GM11168 (cell line): ENCODE results near the gene ODF4.
"Not testable (repeated sequence)": the region's sequence is repeated elsewhere in the genome, so short reads cannot be mapped to it uniquely, and the experiment has no call there.

Experiments
- in situ Hi-C: fragments of 300-500 bp; cut with MboI; formaldehyde crosslinking; loops from one replicate; pipeline ENCODE4 v1.12.0; 2022; ENCODE audit warnings: low sequenced_read_pairs; ENCODE audit not compliant: unreplicated experiment

Gene ODF4

DNA sequence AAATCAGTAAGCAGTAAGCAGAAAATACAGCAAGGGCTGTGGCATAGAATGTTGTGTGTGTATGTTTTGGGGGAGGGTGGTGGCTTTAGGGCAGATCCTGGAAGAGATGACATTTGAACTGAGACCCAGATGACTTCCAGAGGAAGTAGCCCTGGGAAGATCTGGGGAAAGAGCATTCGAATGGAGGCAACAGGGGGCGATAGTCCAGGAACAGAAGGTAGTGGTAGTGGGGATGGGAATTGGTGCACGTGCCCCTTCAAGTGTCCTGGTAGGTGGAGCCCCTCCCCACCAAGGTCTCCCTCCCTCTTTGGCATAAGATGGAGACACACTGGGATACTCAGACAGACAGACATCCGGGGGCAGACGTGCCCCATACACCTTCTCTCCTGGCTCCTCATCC is 15.5 kb upstream of the ODF4 start:
- in situ Hi-C loops: no loop called here

DNA sequence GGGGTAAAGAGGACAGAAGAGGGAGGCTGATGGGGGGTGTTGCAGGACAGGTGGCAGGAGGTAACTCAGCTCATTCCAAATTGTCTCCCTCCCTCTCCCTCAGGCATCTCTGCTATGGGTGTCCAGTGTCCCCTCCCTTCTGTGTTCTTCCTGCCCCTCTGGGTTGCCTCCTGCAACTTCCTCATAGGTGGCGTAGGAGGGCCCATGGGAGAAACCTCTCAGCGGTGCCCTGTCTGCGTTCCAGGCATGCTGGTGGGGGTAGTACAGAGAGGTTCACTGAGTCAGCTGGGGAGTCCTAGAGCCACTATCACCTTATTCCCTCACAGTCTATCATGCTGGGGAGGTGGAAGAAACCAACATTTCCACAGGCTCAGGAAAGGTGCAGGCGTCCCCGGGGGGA is 14.7 kb upstream of the ODF4 start:
- in situ Hi-C loops: no loop called here

DNA sequence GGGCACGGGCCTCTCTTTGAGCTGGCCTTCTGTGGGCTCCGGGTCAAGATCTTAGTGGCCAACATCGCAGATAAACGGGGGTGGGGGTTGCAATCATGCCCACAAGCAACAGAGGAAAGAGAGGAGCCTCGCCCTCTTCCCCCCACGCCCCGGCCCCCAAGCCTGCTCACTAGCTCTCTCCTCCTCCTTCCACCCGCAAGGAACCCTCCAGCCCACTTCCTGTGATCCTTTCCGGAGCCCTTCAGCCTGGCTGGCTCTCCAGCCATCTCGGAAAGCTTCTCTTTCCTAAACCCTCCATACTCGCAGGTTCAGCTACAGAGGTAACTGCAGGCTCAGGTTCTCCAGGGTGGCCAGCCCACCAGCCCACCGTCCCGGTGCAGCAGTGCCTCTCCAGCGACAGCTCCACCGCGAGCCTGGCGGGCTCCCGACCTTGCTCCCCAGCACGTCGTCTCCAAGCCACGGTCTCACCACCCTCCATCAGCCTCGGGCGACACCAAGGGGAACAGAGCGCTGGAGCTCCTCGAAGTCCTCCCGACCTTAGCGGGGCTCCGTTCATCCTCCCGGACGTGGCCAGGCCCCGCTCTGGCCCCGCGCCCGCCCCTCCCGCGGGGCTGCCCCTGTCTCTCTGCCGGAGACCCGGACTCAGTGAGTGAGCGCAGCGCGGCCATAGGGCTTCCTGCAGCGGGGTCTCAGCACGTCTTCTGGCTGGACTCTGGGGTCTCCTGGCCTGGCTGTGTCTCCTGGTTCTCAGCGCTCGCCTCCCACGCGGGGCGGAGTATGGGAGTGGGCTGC is 12.9 kb upstream of the ODF4 start:
- in situ Hi-C loops: no loop called here

DNA sequence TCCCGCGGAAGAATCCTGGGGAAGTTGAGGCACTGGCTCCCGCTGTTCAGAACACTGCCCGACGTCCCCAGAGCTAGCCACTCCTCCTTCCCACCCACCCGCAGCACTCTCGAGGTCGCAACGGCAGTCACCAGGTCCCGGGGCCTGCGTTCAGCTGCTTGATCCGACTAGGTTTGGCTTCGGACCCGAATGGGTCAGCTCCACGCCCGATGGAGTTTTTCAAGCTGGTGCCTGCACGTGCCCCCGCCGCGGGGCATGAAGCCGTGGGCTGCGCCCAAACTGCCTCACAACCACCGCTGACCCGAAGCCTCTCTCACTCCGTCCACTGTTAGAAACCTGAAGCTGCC is 12.4 kb upstream of the ODF4 start:
- in situ Hi-C loops: no loop called here

DNA sequence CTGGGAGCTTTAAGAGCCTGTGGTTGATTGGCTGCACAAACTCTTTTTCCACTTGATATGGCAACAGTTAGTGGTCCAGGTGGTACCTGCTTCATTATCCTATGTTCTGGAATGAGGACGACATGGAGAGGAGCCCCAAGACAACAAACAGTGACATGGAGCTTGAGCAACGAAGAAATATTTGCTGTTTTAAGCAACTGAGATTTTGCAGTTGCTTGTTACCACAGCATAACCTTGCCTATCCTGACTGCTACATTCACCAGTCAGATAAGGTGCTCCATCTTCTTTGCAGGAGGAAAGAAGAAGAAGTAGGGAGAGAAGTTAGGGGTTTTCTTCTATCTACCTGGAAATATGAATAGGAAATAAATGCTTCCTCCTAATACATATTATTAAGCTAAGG is 7.5 kb upstream of the ODF4 start:
- in situ Hi-C loops: no loop called here

DNA sequence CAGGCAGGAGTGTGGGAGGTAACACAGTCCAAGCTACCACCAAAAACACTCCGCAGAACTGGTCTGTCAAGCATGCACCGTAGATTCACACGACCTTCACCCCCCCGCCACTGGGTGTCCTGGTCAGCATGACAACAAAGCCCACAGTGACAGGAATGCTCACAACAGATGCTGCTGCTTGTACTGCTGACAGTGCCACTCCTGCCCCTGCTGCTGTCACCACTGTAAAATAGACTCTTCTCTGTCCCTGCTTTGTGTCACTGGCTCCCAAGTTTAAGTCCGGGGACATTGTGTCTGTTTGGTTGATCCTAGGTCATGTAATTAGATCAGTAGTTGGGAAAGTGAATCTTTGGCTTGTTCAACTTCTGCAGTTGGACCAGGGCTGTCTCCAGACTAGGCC is 7.0 kb upstream of the ODF4 start:
- in situ Hi-C loops: no loop called here

DNA sequence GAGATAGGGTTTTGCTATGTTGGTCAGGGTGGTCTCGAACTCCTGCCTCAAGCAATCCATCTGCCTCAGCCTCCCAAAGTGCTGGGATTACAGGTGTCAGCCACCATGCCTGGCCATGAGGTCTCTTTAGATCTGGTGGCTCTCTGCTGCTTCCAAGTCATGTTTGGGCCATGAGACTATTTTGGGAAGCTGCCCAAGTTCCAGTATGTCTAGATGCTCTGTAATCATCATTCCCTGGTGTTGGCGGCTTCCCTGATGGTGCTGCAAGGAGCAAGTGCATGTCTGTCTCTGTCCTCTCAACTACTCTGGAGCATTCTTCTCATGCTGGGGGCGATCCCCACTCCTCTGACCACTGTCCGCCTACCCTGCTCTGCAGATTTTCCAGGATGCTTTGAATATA is 6.4 kb upstream of the ODF4 start:
- in situ Hi-C loops: no loop called here

DNA sequence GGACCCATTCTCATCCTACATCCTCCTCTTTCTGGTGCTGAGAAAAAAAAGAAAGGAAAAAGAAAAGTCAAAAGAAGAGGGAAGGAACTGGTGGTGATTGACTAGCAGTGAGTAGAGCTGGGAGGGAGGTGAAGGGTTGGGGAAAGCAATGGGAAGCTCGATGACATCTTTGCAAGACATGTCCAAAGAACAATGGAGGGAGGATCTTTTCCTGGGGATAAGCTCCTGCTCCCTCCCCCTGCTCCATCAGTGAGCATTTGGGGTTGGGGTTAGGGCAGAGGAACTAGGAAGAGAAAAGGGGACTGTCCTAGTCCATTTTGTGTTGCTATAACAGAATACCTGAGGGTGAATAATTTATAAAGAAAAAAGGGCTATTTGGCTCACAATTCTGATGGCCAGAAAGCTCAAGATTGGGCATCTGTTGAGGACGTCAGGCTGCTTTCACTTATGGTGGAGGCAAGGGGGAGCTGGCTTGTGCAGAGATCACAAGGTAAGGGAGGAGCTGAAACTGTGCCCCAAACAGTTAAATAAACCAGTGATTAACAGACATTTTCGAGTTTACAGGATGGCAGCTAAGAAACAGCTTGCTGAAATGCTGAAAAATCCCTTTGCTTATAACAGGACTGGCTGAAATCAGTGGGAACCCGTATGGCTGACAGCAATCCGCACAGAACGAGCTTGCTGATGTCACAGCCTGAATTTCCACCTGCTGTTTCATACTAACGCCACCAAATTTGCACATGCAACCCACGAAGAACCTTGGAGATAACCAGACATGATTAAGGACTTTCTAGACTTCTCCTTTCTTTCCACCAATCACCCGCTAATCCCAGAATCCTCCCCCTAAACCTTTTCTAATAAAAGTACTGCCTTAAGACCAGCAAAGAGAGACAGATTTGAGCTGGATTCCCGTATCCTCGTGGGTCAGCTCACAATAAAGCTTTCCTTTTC is 1.6 kb upstream of the ODF4 start:
- in situ Hi-C loops: no loop called here

DNA sequence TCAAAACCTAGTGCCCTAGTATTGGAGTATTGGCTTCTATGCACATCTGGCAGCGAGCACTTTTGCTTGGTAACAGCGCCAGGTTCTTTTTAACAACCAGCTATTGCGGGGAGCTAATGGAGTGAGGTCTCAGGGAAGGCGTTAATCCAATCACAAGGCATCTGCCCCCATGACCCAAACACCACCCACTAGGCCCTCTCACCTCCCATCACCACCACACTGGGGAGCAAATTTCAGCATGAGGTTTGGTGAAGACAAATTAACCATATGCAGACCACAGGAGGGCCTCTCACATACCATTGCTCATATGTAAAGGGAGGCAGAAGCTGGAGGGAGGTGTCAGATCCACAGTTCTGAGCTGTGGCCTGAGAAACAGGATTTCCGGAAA is 893 bp upstream of the ODF4 start:
- in situ Hi-C loops: no loop called here

DNA sequence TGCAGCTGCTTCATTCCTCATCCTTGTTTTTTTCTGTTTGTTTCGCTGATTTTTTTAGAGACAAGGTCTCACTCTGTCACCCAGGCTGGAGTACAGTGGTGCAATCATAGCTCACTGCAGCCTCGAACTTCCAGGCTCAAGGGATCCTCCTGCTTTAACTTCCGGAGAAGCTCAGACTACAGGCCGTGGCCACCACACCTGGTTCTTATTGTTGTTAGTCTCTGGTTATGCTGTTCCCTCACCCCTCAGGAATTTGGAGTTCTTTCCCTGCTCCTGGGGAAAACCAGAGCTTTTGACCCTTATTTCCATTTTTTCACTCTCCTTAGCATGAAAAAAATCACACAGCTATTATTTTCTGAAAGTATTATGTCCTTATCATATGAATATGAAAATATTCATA is 1.8 kb downstream of the ODF4 start:
- in situ Hi-C loops: no loop called here

DNA sequence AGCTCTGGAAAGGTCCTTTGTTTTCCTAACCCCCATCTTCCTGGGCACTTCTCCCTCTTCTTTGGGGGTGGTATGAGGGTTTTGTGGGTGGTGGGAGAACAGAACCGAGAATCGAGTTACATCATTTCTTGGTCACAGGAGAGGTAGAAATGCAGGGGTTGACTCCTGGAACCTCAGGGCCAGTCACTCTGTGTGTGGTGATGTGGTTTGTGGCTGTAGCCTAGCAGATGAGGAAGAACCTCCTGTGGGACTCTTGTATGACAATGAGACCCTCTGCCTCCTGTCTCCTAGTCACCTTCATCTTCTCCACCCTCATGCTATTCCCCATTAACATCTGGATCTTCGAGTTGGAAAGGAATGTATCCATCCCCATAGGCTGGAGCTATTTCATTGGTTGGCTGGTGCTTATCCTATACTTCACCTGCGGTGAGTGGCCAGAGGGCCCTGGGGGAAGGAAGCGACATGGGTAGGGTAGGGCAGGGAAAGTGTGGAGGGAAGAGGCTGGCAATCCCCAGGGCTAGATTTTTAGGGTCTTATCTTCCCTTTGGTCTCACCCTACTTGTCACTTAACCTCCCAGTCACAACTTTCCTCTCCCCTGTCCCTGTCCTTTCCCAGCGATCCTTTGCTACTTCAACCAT is 5.5 kb downstream of the ODF4 start:
- in situ Hi-C loops: no loop called here

DNA sequence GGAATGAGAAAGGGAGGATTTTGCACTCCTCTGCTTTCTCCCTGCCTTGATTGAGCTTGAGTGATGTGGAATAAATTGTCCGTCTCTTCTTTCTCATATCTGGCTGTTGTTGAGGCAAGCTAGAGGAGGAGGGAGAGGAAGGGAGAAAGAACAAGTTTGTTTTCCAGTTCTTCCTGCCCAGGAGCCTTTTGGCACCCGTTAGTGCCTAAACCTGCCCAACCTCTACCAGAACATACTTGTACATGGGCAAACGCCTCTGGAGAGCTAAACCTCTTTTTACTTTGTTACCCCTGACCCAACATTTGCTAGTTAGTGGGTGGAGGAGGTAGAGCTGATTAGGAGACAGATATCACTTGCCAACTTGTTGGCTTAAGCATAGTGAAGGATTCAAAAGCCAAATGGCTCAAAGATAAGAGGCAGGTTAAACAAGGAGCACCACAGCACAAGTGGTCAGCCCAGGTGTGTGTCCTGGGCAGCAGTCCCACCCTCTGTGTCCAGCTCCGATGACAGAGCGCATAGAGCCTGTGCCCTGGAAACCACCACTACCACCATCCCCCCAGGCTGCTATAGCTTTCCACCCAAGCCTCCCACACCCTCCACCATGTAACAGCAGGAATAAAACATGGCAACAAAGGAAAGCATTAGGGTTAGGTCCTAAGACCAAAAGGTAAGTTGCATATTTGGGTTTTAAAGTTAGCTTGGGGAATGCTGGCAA is 6.5 kb downstream of the ODF4 start:
- in situ Hi-C loops: no loop called here

DNA sequence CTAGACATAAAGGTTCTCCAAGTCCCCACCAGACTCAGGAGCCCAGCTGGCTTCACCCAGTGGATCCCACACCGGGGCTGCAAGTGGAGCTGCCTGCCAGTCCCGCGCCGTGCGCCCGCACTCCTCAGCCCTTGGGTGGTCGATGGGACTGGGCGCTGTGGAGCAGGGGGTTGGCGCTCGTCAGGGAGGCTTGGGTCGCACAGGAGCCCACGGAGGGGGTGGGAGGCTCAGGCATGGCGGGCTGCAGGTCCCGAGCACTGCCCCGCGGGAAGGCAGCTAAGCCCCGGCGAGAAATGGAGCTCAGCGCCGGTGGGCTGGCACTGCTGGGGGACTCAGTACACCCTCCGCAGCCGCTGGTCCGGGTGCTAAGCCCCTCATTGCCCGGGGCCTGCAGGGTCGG is 7.4 kb downstream of the ODF4 start:
- in situ Hi-C loops: not testable (repeated sequence)

DNA sequence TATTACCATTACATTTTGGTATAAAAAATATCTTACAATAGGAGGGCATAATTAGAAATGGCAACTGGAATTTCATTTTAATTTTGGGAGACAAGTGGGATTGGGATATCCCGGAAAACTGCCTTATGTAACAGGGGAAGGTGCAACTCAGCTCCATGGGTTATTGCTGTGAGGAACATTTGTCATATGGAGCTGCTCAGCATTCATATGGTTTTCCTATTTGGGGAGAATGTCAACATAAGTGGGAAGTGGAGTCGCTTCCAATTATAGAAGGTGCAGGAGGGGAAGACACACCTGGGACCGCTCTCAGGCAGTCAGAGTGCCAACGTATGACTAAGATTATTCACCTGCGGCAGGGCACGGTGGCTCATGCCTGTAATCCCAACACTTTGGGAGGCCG is 10.7 kb downstream of the ODF4 start:
- in situ Hi-C loops: no loop called here

DNA sequence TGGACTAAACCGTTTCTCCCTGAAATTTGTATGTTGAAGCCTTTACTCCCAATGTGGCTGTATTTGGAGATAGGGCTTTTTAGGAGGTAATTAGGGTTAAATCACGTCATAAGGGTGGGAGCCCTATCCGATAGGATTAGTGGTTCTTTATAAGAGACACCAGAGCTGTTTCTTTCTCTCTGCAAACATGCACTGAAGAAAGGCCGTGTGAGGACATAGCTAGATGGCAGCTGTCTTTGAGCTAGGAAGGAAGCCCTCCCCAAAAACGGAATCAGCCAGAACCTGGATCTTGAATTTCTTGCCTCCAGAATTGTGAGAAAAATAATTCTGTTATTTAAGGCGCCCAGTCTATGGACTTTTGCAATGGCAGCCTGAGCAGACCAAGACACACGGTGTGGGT is 14.1 kb downstream of the ODF4 start:
- in situ Hi-C loops: no loop called here

DNA sequence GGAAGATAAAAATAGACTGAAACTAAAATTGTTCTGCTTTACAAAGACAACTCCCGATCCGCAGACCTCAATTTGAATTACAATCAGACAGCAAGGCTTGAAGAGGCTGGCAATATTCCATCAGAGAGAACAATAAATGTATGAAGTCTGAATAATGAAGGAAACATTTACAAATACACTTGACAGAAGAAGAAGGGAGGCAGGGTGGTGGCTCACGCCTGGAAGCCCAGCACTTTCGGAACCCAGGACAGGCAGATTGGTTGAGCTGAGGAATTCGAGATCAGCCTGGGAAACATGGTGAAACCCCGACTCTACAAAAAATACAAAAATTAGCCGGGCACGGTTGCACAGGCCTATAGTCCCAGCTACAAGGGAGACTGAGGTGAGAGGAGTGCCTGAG is 14.6 kb downstream of the ODF4 start:
- in situ Hi-C loops: no loop called here

DNA sequence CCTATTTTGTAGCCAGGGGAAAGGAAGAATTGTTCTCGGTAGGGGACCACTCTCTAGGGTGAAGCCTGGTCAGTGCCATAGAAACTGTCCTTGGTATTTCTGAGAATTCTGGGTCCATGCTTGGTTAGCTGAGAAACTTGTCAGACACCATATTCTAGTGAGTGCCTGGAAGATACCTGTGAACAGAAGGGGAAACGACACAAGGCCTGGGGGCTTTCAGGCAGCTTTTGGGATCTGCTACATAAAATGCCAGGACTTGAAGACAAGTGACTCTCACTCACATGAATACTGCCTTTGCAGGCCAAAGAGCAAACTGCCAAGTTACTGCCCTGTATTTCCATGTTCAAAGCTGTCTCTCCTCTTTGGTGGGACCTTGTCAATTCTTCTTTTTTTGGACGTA is 18.3 kb downstream of the ODF4 start:
- in situ Hi-C loops: no loop called here

DNA sequence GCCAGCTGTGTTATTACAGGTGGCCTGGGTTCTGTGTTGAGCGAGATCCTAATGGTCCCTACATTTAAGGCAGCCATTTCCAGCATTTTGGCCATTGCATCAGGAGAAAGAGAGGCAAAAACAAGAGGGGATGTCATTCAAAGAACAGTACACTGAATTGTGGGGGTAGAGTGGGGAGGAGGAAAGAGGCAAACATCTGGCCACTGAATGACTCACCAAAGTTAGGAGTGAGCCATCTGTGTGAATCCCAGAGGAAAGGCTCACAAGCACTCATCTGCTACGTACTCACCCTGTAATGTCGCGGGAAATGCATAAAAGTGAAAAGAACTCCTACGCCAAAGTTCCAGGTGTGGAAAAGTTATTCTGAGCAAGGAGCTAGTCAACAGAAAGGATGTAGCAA is 20.1 kb downstream of the ODF4 start:
- in situ Hi-C loops: no loop called here

DNA sequence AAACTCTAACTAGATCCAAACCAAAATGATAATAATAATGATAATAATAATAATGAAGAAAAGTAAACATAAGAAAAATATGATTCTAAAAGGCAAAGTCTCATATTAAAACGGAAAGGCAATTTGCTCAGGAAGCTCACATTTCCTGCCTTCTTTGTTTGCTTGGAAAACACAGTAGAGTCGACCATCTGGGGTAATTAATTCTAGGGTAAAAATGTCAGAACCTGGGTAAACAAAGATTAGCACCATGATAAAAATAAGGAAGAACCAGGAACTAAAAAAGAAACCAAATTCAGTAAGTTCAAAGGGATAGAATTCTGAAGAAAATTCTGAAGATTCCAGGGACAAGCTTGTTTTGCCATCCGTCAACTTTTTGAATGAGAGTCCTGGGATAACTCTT is 20.6 kb downstream of the ODF4 start:
- in situ Hi-C loops: no loop called here

DNA sequence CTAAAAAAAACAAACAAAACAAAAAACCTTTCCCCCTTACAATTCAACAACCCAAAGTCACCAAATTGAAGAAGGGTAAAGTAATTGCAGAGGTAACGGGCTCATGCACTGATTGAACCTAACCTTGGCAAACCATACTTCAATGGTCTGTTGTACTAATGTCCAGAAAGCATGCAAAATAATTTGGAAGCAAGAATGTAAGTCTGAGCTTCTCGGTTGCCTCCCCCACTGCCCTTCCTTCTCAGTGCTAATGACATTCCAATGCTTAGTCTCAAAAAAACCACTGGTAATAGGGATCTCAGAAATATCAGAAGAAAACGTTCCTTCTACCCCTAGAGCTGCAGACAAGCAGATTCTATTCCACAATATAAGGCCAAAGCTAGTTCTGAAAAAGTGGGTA is 21.1 kb downstream of the ODF4 start:
- in situ Hi-C loops: no loop called here
